ENCODE measurements around the gene MYO7A. TPM values are rescaled to one million over a fixed set of nuclear protein-coding genes. Genes with fewer than 3 reads are reported as not detected.

The MYO7A gene
- total and polyA plus RNA-seq, 2 donors (not counting 1 experiment from before 2014, with no cell fraction given), result 0.03 to 0.07 TPM

DNA sequence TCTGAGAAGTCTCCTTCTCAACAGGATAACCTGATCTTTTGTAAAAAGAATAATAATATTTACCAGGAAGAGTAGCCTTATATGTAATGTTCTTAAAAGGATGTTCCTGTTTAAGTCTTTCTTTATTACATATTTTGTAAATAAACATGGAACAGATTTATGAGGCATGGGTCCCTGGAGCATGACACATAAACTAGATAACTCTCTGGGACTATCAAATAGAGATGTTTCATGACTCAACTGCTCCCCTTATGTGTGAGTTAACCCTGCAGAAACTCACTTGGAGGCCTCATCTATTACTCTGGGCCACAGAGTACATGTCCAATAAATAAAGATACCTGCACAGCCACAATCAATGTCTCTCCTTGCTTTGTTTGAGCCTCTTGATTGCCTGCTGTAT is 108.9 kb downstream of the MYO7A start:
- no peak overlapping the region for H3K4me3 Mint-ChIP-seq
- no peak overlapping the region for H2AFZ ChIP-seq (ENCODE audit: insufficient read depth, low read depth, low read length, poor library complexity, severe bottlenecking)
- DNase-seq (no peak), ATAC-seq (ENCODE audit: low read depth) (no peak)
- H3K4me3 ChIP-seq (ENCODE audit: control extremely low read depth in 1 of 5, extremely low read depth in 1 of 5, insufficient read depth in 1 of 5, low read depth in 2 of 5, low read length in 4 of 5), result no peak overlapping the region
- ChIA-PET POLR2A (no interaction called here), CTCF (no interaction called here)
- H3K9me3 ChIP-seq (ENCODE audit: control extremely low read depth in 1 of 3, control insufficient read depth in 2 of 3, insufficient read depth in 1 of 3, low read length in 2 of 3), result no peaks in the 10 kb centered on the region
- H3K27ac ChIP-seq (ENCODE audit: low read length in 2 of 2), result no peak overlapping the region
- H3K27me3 Mint-ChIP-seq, result peaks cover 16% of the 10 kb centered on the region
- H3K9me3 Mint-ChIP-seq (ENCODE audit: insufficient read depth), result no peaks in the 10 kb centered on the region
- intact Hi-C loops (cut with micrococcal nuclease), result no loop called here
- H3K79me2 ChIP-seq (ENCODE audit: control insufficient read depth, insufficient read depth, low read length), result no peaks in the 10 kb centered on the region
- TF ChIP-seq EZH2 (IDR thresholded peaks at IDR 0.05; ENCODE audit: borderline replicate concordance, insufficient read depth, low read depth, low read length, poor library complexity, severe bottlenecking) (no peak), CTCF (IDR thresholded peaks at IDR 0.05) (no peak)
- no peaks in the 10 kb centered on the region for H3K36me3 ChIP-seq (replicated peaks in 1 of 2; ENCODE audit: control extremely low read depth in 1 of 2, control insufficient read depth in 1 of 2, extremely low read depth in 1 of 2, insufficient read depth in 2 of 2, low read length in 1 of 2)
- H3K27ac Mint-ChIP-seq, result no peak overlapping the region
- no peak overlapping the region for H3K4me2 ChIP-seq (replicated peaks; ENCODE audit: low read depth, low read length, poor library complexity, severe bottlenecking)
- H3K4me1 Mint-ChIP-seq, result no peaks in the 10 kb centered on the region
- no peaks in the 10 kb centered on the region for H3K4me1 ChIP-seq (ENCODE audit: control insufficient read depth in 2 of 2, insufficient read depth in 2 of 2, low read length in 2 of 2)
- H4K20me1 ChIP-seq (ENCODE audit: control insufficient read depth, insufficient read depth, low read length, poor library complexity, severe bottlenecking), result no peaks in the 10 kb centered on the region
- H3K9ac ChIP-seq (ENCODE audit: low read length), result no peak overlapping the region
- no peaks in the 10 kb centered on the region for H3K27me3 ChIP-seq (replicated peaks in 1 of 4; ENCODE audit: control extremely low read depth in 1 of 4, control insufficient read depth in 3 of 4, insufficient read depth in 4 of 4, low read length in 3 of 4)

- POLR2A ChIA-PET, result no interaction called here
- H3K27ac Mint-ChIP-seq, result no peak overlapping the region
Measured at GRCh38 chr11:77244277-77245027, 116.4 kb downstream of the MYO7A start.

More at GRCh38 chr11:77244277-77245027, 116.4 kb downstream of the MYO7A start:
- DNase-seq (no peak), ATAC-seq (ENCODE audit: low read depth) (no peak)
- Histone ChIP-seq H3K4me3 (ENCODE audit: control extremely low read depth in 1 of 5, extremely low read depth in 1 of 5, insufficient read depth in 1 of 5, low read depth in 2 of 5, low read length in 4 of 5) (no peak overlapping the region), H3K4me1 (ENCODE audit: control insufficient read depth in 2 of 2, insufficient read depth in 2 of 2, low read length in 2 of 2) (no peaks in the 10 kb centered on the region), H3K27me3 (replicated peaks in 1 of 4; ENCODE audit: control extremely low read depth in 1 of 4, control insufficient read depth in 3 of 4, insufficient read depth in 4 of 4, low read length in 3 of 4) (no peaks in the 10 kb centered on the region), H3K4me2 (replicated peaks; ENCODE audit: low read depth, low read length, poor library complexity, severe bottlenecking) (no peak overlapping the region), H3K9ac (ENCODE audit: low read length) (no peak overlapping the region), H4K20me1 (ENCODE audit: control insufficient read depth, insufficient read depth, low read length, poor library complexity, severe bottlenecking) (no peaks in the 10 kb centered on the region), H3K79me2 (ENCODE audit: control insufficient read depth, insufficient read depth, low read length) (no peaks in the 10 kb centered on the region), H3K27ac (ENCODE audit: low read length in 2 of 2) (no peak overlapping the region), H3K9me3 (ENCODE audit: control extremely low read depth in 1 of 3, control insufficient read depth in 2 of 3, insufficient read depth in 1 of 3, low read length in 2 of 3) (no peaks in the 10 kb centered on the region), H3K36me3 (replicated peaks in 1 of 2; ENCODE audit: control extremely low read depth in 1 of 2, control insufficient read depth in 1 of 2, extremely low read depth in 1 of 2, insufficient read depth in 2 of 2, low read length in 1 of 2) (no peaks in the 10 kb centered on the region), H2AFZ (ENCODE audit: insufficient read depth, low read depth, low read length, poor library complexity, severe bottlenecking) (no peak overlapping the region)
- Mint-ChIP-seq H3K4me1 (no peaks in the 10 kb centered on the region), H3K4me3 (no peak overlapping the region), H3K9me3 (ENCODE audit: insufficient read depth) (no peaks in the 10 kb centered on the region), H3K27me3 (peaks cover 1% of the 10 kb centered on the region)
- CTCF ChIA-PET, result no interaction called here
- TF ChIP-seq CTCF (IDR thresholded peaks at IDR 0.05) (no peak), EZH2 (IDR thresholded peaks at IDR 0.05; ENCODE audit: borderline replicate concordance, insufficient read depth, low read depth, low read length, poor library complexity, severe bottlenecking) (no peak)
- intact Hi-C loops (cut with micrococcal nuclease), result no loop called here
- WGBS (ENCODE audit: insufficient coverage), result 100% methylated on average over 2 of the region's 7 CpGs
